ENCODE results near the gene RGS19. TPM values are rescaled to one million over a fixed set of nuclear protein-coding genes. Genes with fewer than 3 reads are reported as not detected.
A peak's percentile ranks its signal among the peaks of the same experiment; 100 is the strongest.

The RGS19 gene
- total and polyA plus RNA-seq, 2 experiments from 2014 or later: 9.0 to 12.3 TPM

DNA sequence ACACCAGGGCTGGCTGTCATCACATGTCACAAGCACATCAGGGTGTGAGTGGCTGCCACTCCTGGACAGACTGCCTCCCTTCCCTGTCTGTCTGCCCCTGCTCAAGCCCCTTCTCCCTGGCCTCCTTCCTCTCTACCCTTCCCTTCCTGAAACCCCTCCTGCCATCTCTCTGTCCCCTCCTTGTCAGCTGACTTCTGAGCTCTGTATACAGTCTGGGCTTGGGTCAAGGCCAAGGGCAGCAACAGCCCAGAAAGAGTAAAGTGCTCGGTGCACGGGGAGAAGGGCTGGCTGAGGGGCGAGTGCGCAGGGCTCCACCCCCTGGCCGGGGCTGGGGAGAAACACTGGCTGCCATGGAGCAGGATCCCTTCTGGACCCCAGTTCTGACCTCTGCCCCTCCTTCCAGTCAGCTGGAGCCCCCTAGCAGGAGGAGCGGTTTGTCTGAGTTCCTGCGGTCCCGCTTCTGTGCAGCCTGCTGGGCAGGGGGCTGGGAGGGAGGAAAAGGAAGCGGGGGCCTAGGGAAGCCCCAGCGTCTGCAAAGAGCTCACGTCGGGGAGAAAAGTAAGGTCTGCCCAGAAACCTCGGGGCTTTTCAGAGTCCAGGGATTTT is 2.9 kb upstream of the RGS19 start:
- H3K4me3 ChIP-seq: no peak overlapping the region

DNA sequence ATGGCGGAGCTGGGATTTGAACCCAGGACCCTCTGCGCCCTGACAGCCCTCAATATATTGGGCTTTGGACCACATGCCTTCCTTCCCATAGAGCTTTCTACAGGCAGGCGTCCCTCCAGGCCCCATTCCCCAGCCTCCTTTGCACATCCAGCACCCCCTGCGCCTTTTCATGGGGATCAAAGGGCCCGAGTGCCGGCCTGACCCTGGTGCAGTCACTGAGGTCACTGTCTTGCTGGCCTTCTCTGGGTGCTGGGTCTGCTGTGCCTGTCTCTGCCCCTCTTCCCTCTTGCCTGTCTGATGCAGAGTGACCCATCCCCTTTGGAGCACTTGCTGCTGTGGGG is 2.3 kb upstream of the RGS19 start:
- no peak overlapping the region for H3K4me3 ChIP-seq
- H3K9me3 ChIP-seq (ENCODE audit: low read depth): no peaks in the 10 kb centered on the region
- no peak for DNase-seq (ENCODE audit: low read depth in 1 of 2, low spot score in 1 of 2)
- TF ChIP-seq, protein P1, sequence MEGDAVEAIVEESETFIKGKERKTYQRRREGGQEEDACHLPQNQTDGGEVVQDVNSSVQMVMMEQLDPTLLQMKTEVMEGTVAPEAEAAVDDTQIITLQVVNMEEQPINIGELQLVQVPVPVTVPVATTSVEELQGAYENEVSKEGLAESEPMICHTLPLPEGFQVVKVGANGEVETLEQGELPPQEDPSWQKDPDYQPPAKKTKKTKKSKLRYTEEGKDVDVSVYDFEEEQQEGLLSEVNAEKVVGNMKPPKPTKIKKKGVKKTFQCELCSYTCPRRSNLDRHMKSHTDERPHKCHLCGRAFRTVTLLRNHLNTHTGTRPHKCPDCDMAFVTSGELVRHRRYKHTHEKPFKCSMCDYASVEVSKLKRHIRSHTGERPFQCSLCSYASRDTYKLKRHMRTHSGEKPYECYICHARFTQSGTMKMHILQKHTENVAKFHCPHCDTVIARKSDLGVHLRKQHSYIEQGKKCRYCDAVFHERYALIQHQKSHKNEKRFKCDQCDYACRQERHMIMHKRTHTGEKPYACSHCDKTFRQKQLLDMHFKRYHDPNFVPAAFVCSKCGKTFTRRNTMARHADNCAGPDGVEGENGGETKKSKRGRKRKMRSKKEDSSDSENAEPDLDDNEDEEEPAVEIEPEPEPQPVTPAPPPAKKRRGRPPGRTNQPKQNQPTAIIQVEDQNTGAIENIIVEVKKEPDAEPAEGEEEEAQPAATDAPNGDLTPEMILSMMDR (IDR thresholded peaks at IDR 0.05; ENCODE audit: low read depth, low read length): no peak
- H3K27me3 ChIP-seq: peaks cover 30% of the 10 kb centered on the region
- H3K27ac ChIP-seq: no peak overlapping the region
- peaks cover 17% of the 10 kb centered on the region for H3K4me1 ChIP-seq (ENCODE audit: low read depth)
- H3K36me3 ChIP-seq: no peaks in the 10 kb centered on the region

More for the DNA sequence above, 2.9 kb upstream of the RGS19 start:
- peak in 1 of 2 donors; percentile 55 for DNase-seq (ENCODE audit: low read depth in 1 of 2, low spot score in 1 of 2)
- Histone ChIP-seq H3K9me3 (ENCODE audit: low read depth) (no peaks in the 10 kb centered on the region), H3K27ac (no peak overlapping the region), H3K4me1 (ENCODE audit: low read depth) (peaks cover 17% of the 10 kb centered on the region), H3K27me3 (peaks cover 32% of the 10 kb centered on the region), H3K36me3 (no peaks in the 10 kb centered on the region)
- TF ChIP-seq, protein P1 (IDR thresholded peaks at IDR 0.05; ENCODE audit: low read depth, low read length): no peak

DNA sequence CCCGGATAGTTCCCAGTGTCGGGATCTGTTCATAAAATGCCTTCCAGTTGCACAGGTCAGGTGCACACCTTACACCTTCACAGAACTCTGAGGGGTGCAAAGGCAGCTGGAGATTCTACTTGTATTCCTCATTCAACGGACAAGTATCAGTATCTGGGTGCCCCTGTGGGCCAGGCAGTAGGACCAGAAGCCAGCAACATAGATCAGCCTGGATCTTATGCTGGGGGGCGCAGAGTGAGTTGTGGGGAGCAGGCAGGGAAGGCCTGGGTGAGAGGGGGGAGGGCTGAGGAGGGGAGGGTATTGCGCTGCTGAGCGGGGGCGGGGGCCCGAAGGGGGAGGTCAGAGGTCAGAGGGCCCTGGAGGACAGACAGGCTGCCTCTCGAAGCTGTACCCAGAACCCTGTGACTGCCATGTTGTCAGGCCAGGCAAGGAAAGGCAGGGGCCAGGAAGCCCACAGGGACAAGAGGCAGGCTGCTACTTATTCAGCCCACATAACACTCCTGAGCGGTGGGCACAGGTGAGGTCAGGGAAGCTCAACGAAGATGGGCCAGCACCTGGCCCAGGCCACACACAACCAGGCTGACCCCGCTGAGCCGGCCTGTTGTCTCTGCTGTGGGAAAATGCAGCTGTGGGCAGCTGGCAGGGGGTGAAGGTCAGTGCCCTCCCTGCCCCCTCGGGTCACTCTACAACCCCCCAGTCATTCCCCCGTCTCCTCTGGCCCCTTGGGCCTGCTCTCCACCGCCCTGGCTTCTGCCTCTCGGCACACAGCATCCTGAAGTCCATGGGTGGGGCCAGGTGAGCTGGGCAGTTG is 1.7 kb upstream of the RGS19 start:
- Histone ChIP-seq H3K27ac (no peak overlapping the region), H3K9me3 (ENCODE audit: low read depth) (no peaks in the 10 kb centered on the region), H3K4me1 (ENCODE audit: low read depth) (peaks cover 17% of the 10 kb centered on the region), H3K36me3 (no peaks in the 10 kb centered on the region), H3K4me3 (no peak overlapping the region), H3K27me3 (peaks cover 25% of the 10 kb centered on the region)
- TF ChIP-seq, protein P1 (IDR thresholded peaks at IDR 0.05; ENCODE audit: low read depth, low read length): no peak
- no peak for DNase-seq (ENCODE audit: low read depth in 1 of 2, low spot score in 1 of 2)

DNA sequence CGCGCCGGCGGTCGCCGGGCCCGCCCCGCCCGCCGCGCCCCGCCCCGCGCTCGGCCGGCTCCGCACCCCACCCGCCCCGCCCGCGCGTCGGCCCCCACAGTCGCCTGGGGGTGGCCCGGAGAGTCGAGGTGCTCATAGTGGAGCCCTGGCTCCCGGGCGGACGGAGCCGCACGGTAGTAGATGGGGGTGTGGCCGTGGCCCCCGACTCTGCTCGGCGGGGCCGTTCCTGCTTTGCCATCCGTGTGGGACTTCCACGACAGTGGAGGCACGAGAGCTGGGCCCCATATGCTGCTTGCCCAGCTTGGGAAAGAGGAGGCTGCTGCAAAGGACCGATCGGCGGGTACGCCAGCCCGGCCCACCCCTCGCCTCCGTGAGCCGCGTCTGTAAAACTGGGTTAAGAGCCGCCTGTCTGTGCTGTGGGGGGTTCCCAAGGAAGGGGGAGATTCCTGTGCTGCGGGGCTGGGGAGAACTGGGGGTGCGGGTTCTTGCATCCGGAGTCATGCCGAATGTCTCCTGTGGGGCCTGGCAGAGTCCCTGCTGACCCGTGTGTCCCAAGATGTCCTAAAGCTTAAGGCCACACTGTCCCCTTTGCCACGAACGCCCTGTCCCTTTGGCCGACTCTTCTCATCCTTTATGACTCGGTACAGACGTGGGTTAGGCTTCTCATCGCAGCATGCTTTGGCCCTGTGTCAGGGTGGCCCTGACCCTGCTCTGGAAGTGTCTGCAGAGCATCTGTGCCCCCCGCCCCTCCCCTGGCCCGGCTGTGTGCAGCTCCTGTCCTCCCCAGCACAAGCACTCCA is 895 bp upstream of the RGS19 start, which contains the start of gene OPRL1:
OPRL1 (plus strand) TSS at position 70 of the 800 bp plus-strand sequence. CDS start 12,639 bp downstream, outside the sequence.
- DNase-seq (ENCODE audit: low read depth in 1 of 2, low spot score in 1 of 2): peak in 1 of 2 donors; percentile 35
- Histone ChIP-seq H3K27ac (no peak within 1 kb of the TSS), H3K9me3 (ENCODE audit: low read depth) (no peaks in the 10 kb centered on the region), H3K27me3 (peaks cover 16% of the 10 kb centered on the region), H3K4me1 (ENCODE audit: low read depth) (peaks cover 17% of the 10 kb centered on the region), H3K36me3 (no peaks in the 10 kb centered on the region), H3K4me3 (peak within 1 kb of the TSS; percentile 82)
- TF ChIP-seq, protein P1 (IDR thresholded peaks at IDR 0.05; ENCODE audit: low read depth, low read length): no peak

DNA sequence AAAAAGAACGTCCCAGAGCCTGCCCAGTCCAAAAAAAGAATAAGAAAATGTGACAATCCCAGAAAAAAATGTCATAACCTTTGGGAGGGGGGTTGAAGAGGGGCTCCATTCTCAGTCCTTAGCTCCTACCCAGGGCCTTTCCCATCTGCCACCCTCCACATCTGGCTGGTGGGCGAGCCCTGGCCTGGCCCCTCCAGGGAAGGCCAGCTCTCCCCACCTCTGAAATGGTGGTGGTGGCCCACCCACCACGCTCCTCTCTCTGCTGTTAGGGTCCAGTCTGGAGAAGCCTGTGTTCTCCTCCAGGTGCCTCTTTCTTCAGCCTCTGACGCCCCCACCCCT is 415 bp downstream of the RGS19 start:
- Histone ChIP-seq H3K4me3 (peak overlapping the region; percentile 82), H3K4me1 (ENCODE audit: low read depth) (peaks cover 17% of the 10 kb centered on the region), H3K27ac (no peak overlapping the region), H3K9me3 (ENCODE audit: low read depth) (no peaks in the 10 kb centered on the region), H3K36me3 (no peaks in the 10 kb centered on the region), H3K27me3 (peaks cover 3% of the 10 kb centered on the region)
- no peak for DNase-seq (ENCODE audit: low read depth in 1 of 2, low spot score in 1 of 2)
- TF ChIP-seq, protein P1 (IDR thresholded peaks at IDR 0.05; ENCODE audit: low read depth, low read length): no peak
